HG02870 (cell line): ENCODE data around the gene TIMM22.

Experiments
- ATAC-seq: cut with Tn5 transposase; IDR thresholded peaks from one replicate; pipeline ENCODE4 v1.9.1; 2021; ENCODE audit warnings: mild to moderate bottlenecking, moderate library complexity; ENCODE audit not compliant: unreplicated experiment

TIMM22 gene

GRCh38 chr17:1018547-1018946, 21.6 kb downstream of the TIMM22 start:
- no peak for ATAC-seq

GRCh38 chr17:1019451-1019850, 22.5 kb downstream of the TIMM22 start:
- ATAC-seq = no peak

- no peak for ATAC-seq
These were observed 24.2 kb downstream of the TIMM22 start for GRCh38 chr17:1021147-1021546.

GRCh38 chr17:1022278-1023024, 25.5 kb downstream of the TIMM22 start:
- ATAC-seq = no peak

GRCh38 chr17:1024076-1024475, 27.1 kb downstream of the TIMM22 start:
- no peak for ATAC-seq

GRCh38 chr17:1025733-1026598, 29.0 kb downstream of the TIMM22 start:
- ATAC-seq = no peak

GRCh38 chr17:1026599-1026975, 29.7 kb downstream of the TIMM22 start:
- ATAC-seq = no peak

GRCh38 chr17:1027044-1027443, 30.1 kb downstream of the TIMM22 start:
- ATAC-seq = no peak

GRCh38 chr17:1029196-1029921, 32.4 kb downstream of the TIMM22 start:
- no peak for ATAC-seq

- no peak for ATAC-seq
These were observed 33.2 kb downstream of the TIMM22 start for GRCh38 chr17:1029922-1030644.

- no peak for ATAC-seq
These were observed 34.0 kb downstream of the TIMM22 start for GRCh38 chr17:1030684-1031532.

- no peak for ATAC-seq
These were observed 34.8 kb downstream of the TIMM22 start for GRCh38 chr17:1031711-1032110.

GRCh38 chr17:1032391-1032790, 35.5 kb downstream of the TIMM22 start:
- ATAC-seq = no peak

GRCh38 chr17:1033503-1033902, 36.6 kb downstream of the TIMM22 start:
- no peak for ATAC-seq

- ATAC-seq = no peak
These were observed 37.8 kb downstream of the TIMM22 start for GRCh38 chr17:1034652-1035210.

- no peak for ATAC-seq
These were observed 38.7 kb downstream of the TIMM22 start for GRCh38 chr17:1035546-1036170.

- no peak for ATAC-seq
These were observed 39.4 kb downstream of the TIMM22 start for GRCh38 chr17:1036171-1036844.

- ATAC-seq = no peak
These were observed 39.9 kb downstream of the TIMM22 start for GRCh38 chr17:1036845-1037237.
